Panc1 (cell line): ENCODE results near the gene COL13A1.

Source experiments
- CTCF ChIP-seq: fragments of 450-650 bp; IDR thresholded peaks from 2 replicates; pipeline ENCODE4 v1.5.1; 2017; ENCODE audit warnings: mild to moderate bottlenecking
- POLR2AphosphoS5 ChIP-seq: IDR thresholded peaks from 2 replicates; pipeline ENCODE4 v1.6.1; 2012; ENCODE audit warnings: mild to moderate bottlenecking, low read depth, low read length, moderate library complexity
- REST ChIP-seq, 2 experiments: IDR thresholded peaks; 2 replicates each; pipeline ENCODE4 v1.6.1; 2011 to 2012; ENCODE audit warnings: low read depth in 2 of 2, control low read depth in 1 of 2, low read length in 1 of 2, mild to moderate bottlenecking in 1 of 2, moderate library complexity in 1 of 2; ENCODE audit not compliant: insufficient read depth in 1 of 2
- SIN3A ChIP-seq: IDR thresholded peaks from 2 replicates; pipeline ENCODE4 v1.6.1; 2012; ENCODE audit warnings: low read depth, mild to moderate bottlenecking, low read length, moderate library complexity, borderline replicate concordance; ENCODE audit not compliant: insufficient read depth
- TCF7L2 ChIP-seq: IDR thresholded peaks from 2 replicates; pipeline ENCODE4 v1.6.1; 2011; ENCODE audit warnings: mild to moderate bottlenecking, low read depth, low read length, inconsistent platforms

GRCh38 chr10:69865450-69865849 is 63.7 kb downstream of the COL13A1 start:
- TF ChIP-seq TCF7L2 (no peak), CTCF (no peak), POLR2AphosphoS5 (no peak), SIN3A (no peak), REST (IDR thresholded peaks at IDR 0.05; ENCODE audit: insufficient read depth in 1 of 2, low read depth in 2 of 2, low read length in 1 of 2) (no peak)
